Omental fat pad (tissue), 4 donors: ENCODE data around the gene ZNF107. TPM values are rescaled to one million over a fixed set of nuclear protein-coding genes. Genes with fewer than 3 reads are reported as not detected.

Experiments
- ATAC-seq: fragments of 150-250 bp; one replicate; pipeline ENCODE4 v1.9.1; 2016; ENCODE audit warnings: mild to moderate bottlenecking, moderate library complexity; ENCODE audit not compliant: low FRiP score
- DNase-seq: peaks from one replicate; pipeline ENCODE4 v3.0.0-alpha.2; 2019; ENCODE audit warnings: low spot score
- total RNA-seq, 4 donors: library from RNA; depleted of rRNA; stranded (reverse); fragments of >200 nt; gene quantifications; one replicate each; pipeline ENCODE4 v1.1.0, GENCODE V29; 2016
- TF ChIP-seq, protein P1 (sequence below), 3 donors: fragments of 450-650 bp; IDR thresholded peaks; one replicate each; pipeline ENCODE4 v1.5.1; 2016 to 2017; ENCODE audit warnings: antibody characterized with exemption in 3 of 3, mild to moderate bottlenecking in 3 of 3, moderate library complexity in 2 of 3

Gene ZNF107
- total RNA-seq, 4 donors from 2014 or later, result 2.2 to 12.9 (median 3.7) TPM

DNA sequence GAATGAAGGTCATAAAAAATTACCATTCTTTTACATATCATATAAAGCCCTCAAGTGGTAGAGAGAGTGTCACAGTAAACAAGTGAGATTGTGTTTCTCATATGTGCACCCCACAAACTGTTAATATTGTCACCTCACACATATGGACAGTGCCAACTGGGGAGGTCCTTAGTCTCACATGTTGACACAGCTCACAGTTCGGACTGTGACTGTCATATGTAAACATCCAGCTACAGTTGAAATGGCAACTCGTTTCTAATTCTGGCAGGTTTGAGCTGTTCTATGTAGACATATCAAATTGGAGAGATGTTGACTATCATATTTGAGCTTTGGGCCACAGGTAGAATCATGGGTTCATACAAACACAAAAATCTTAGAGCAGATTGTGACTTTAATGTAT lies 39.4 kb upstream of the ZNF107 start:
- TF ChIP-seq, protein P1, sequence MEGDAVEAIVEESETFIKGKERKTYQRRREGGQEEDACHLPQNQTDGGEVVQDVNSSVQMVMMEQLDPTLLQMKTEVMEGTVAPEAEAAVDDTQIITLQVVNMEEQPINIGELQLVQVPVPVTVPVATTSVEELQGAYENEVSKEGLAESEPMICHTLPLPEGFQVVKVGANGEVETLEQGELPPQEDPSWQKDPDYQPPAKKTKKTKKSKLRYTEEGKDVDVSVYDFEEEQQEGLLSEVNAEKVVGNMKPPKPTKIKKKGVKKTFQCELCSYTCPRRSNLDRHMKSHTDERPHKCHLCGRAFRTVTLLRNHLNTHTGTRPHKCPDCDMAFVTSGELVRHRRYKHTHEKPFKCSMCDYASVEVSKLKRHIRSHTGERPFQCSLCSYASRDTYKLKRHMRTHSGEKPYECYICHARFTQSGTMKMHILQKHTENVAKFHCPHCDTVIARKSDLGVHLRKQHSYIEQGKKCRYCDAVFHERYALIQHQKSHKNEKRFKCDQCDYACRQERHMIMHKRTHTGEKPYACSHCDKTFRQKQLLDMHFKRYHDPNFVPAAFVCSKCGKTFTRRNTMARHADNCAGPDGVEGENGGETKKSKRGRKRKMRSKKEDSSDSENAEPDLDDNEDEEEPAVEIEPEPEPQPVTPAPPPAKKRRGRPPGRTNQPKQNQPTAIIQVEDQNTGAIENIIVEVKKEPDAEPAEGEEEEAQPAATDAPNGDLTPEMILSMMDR (IDR thresholded peaks at IDR 0.05), result no peak
- ATAC-seq, result no peak
- no peak for DNase-seq

DNA sequence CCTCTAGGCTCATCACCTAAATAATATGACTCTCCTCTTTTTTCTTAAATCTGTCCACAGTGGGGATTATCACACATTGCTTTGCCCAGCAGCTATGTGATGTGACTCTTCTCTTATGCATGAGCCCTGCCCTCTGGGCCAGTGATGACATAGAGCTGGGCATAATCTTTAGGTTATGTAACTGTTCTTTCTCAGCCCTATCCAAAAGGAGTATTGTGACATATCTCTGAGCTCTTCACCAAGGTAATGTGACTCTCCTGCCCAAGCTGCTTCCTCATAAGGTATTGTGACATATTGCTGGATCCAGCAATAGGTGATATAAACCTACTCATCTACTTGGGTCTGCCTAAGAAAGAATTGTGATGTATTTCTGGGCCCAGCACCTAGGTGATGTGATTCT lies 37.7 kb upstream of the ZNF107 start:
- DNase-seq (no peak), ATAC-seq (no peak)
- TF ChIP-seq, protein P1 (IDR thresholded peaks at IDR 0.05), result no peak

DNA sequence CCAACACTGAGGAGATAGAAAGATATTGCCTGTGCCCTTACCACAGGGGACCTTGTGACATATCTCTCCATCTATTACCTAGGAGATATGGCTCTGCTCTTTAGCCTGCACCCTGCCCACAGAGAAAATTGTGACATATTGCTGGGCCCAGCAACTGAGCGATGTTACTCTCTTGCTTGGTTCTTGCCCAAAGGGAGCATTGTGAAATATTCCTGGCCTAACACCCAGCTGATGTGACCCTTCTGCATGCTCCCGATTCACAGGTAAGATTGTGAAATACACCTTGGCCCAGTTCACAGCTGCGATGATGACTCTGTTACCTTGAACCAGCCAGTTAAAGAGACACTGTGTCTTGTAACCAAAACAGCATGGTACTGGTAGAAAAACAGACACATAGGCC lies 37.2 kb upstream of the ZNF107 start:
- TF ChIP-seq, protein P1 (IDR thresholded peaks at IDR 0.05), result no peak
- no peak for ATAC-seq
- no peak for DNase-seq

DNA sequence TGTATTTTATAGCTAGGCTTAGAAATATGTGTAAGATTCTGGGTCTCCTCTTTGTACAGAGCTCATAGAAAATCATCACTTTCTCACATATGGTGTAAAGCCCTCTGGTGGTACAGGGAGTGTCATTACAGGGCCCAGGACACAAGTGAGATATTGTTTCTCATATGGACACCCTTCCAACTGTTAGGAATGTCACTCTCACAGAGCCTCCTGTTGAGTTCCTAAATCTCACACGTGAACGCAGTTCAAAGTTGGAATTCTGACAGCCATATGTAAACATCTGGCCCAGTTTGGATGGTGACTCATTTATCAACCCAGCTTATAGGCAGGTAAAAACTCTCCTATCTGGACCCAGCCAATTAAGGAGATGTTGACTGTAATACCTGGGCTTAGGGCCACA lies 35.4 kb upstream of the ZNF107 start:
- no peak for ATAC-seq
- TF ChIP-seq, protein P1 (IDR thresholded peaks at IDR 0.05), result no peak
- no peak for DNase-seq

DNA sequence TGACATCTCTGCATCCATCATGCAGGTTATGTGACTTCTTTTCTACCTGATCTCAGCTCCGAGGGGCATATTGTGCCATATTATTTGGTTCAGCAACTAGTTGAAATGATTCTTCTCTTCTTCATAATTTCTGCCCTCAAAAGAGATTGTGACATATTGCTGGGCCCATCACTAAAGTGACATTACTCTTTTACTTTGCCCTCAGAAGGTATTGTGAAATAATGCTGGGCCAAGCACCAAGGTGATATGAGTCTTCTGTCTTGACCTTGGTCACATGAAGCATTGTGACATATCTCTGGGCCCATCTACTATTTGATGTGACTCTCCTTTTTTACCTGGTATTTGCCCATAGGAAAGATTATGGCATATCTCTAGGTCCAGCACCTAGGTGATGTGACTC lies 33.9 kb upstream of the ZNF107 start:
- ATAC-seq (no peak), DNase-seq (no peak)
- TF ChIP-seq, protein P1 (IDR thresholded peaks at IDR 0.05), result no peak

DNA sequence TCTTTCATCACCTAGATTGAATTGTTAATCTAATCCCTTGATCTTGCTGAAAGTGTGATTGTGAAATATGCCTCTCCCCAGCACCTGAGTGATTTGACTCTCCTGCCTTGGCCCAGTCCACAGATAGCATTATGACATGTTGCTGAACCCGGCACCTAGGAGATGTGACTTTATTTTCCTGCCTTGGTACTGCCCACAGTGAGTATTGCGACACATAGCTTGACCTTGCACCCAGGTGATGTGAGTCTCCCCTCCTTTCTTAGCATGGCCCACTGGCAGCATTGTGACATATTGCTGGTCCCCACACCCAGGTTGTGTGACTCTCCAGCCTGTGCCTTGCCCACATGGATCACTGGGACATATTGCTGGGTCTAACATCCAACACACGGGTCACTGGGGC lies 32.5 kb upstream of the ZNF107 start:
- TF ChIP-seq, protein P1 (IDR thresholded peaks at IDR 0.05), result no peak
- no peak for ATAC-seq
- no peak for DNase-seq

DNA sequence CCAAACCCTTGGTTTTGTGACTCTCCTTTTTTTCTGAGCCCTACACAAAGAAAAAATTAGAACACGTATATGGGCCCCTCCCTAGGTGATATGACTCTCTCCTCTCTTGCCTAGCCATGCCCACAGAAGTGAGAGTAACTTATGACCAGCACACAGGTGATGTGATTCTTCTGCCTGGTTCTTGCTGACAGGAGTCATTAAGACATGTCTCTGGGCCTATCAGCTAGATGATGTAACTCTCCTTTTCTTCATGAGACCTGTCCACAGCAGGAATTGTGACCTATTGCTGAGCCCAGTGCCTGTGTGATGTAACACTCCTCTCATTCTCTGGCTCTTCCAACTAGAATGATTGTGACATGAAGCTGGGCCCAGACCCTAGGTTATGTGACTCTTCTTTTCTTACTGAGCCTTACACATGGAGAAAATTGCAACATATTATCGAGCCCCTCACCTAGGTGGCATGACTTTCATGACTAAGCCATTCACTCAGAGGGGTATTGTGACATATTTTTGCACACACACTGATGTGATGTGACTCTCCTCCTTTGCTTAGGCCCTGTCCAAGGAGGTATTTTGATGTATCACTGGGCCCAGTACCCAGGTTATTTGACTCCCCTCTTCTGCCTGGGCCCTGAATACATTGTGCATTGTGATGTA lies 31.4 kb upstream of the ZNF107 start:
- DNase-seq (no peak), ATAC-seq (no peak)
- TF ChIP-seq, protein P1 (IDR thresholded peaks at IDR 0.05), result no peak
